IMR-90 (cell line): ENCODE results near the gene NDUFAF7. TPM values are rescaled to one million over a fixed set of nuclear protein-coding genes. Genes with fewer than 3 reads are reported as not detected.

Experiments used
- ATAC-seq: fragments of 200-7000 bp; cut with Tn5 transposase; 2 replicates; pipeline ENCODE4 v1.9.1; 2020; ENCODE audit warnings: low read depth, mild to moderate bottlenecking, moderate library complexity
- BruUV-seq: library from RNA; stranded (reverse); fragments of 400-500 nt; replicated peaks from 2 replicates; lab custom pipeline; 2021; lab: Mats Ljungman, UMichigan
- CTCF ChIA-PET: fragments of 300-600 bp; formaldehyde crosslinking; extraction: SDS; loops from one replicate; lab custom pipeline; 2021; ENCODE audit warnings: antibody characterized with exemption; lab: Yijun Ruan, JAX
- POLR2A ChIA-PET: fragments of 300-600 bp; sonication (Branson Sonifier 250); formaldehyde crosslinking; loops from one replicate; lab custom pipeline; 2022; ENCODE audit warnings: antibody characterized with exemption; ENCODE audit not compliant: unreplicated experiment; lab: Charles Lee
- DNase-seq: peaks from one replicate; pipeline ENCODE4 v3.0.0; 2013
- H2AFZ ChIP-seq: replicated peaks from 2 replicates; pipeline ENCODE3; 2013; ENCODE audit warnings: low read length, mild to moderate bottlenecking; ENCODE audit not compliant: poor library complexity
- H2AK5ac ChIP-seq: 2 replicates; pipeline ENCODE4 v1.6.1; 2013; ENCODE audit warnings: low read depth, low read length, inconsistent platforms
- H2AK9ac ChIP-seq: replicated peaks from 2 replicates; pipeline ENCODE3; 2013; ENCODE audit warnings: mild to moderate bottlenecking, low read depth, low read length, moderate library complexity; ENCODE audit not compliant: poor library complexity
- H2BK120ac ChIP-seq: 2 replicates; pipeline ENCODE4 v1.6.1; 2013; ENCODE audit warnings: low read depth, low read length, inconsistent platforms
- H2BK15ac ChIP-seq: 3 replicates; pipeline ENCODE4 v1.6.1; 2013; ENCODE audit warnings: low read depth, low read length, inconsistent platforms
- H2BK20ac ChIP-seq: 2 replicates; pipeline ENCODE4 v1.6.1; 2013; ENCODE audit warnings: low read depth, mild to moderate bottlenecking, inconsistent platforms, low read length, moderate library complexity
- H2BK5ac ChIP-seq: 2 replicates; pipeline ENCODE4 v1.6.1; 2013; ENCODE audit warnings: mild to moderate bottlenecking, low read depth, low read length, inconsistent platforms; ENCODE audit not compliant: poor library complexity, severe bottlenecking
- H3K14ac ChIP-seq: replicated peaks from 2 replicates; pipeline ENCODE4 v1.6.1; 2013; ENCODE audit warnings: low read depth, low read length, inconsistent platforms
- H3K18ac ChIP-seq: 2 replicates; pipeline ENCODE4 v1.6.1; 2013; ENCODE audit warnings: low read depth, low read length, control low read depth
- H3K23ac ChIP-seq: 2 replicates; pipeline ENCODE4 v1.6.1; 2013; ENCODE audit warnings: low read depth, low read length, inconsistent platforms
- H3K27ac ChIP-seq: 2 replicates; pipeline ENCODE4 v1.5.1; 2013; ENCODE audit warnings: mild to moderate bottlenecking, control low read depth, low read length; ENCODE audit not compliant: insufficient read depth
- H3K27me3 ChIP-seq: 2 replicates; pipeline ENCODE4 v1.6.1; 2013; ENCODE audit warnings: low read length; ENCODE audit not compliant: control insufficient read depth, insufficient read depth
- H3K36me3 ChIP-seq: 2 replicates; pipeline ENCODE4 v1.6.1; 2013; ENCODE audit warnings: low read length, mixed read lengths; ENCODE audit not compliant: control insufficient read depth, insufficient read depth
- H3K4ac ChIP-seq: 2 replicates; pipeline ENCODE4 v1.6.1; 2013; ENCODE audit warnings: low read depth, low read length, inconsistent platforms
- H3K4me1 ChIP-seq: 2 replicates; pipeline ENCODE4 v1.6.1; 2013; ENCODE audit warnings: low read length, mixed read lengths; ENCODE audit not compliant: control insufficient read depth, insufficient read depth
- H3K4me2 ChIP-seq: 2 replicates; pipeline ENCODE4 v1.6.1; 2013; ENCODE audit warnings: low read depth, mild to moderate bottlenecking, control low read depth, low read length, moderate library complexity
- H3K4me3 ChIP-seq: 2 replicates; pipeline ENCODE4 v1.5.1; 2013; ENCODE audit warnings: low read depth, mild to moderate bottlenecking, control low read depth, low read length, moderate library complexity; ENCODE audit not compliant: insufficient read depth
- H3K56ac ChIP-seq: 2 replicates; pipeline ENCODE4 v1.6.1; 2013; ENCODE audit warnings: low read length, inconsistent platforms; ENCODE audit not compliant: insufficient read depth; ENCODE audit errors: extremely low read depth
- H3K79me1 ChIP-seq, 2 experiments: 2 replicates each; pipeline ENCODE4 v1.6.1; 2013; ENCODE audit warnings: low read length in 2 of 2, inconsistent platforms in 1 of 2, low read depth in 1 of 2
- H3K9ac ChIP-seq: 2 replicates; pipeline ENCODE4 v1.6.1; 2013; ENCODE audit warnings: low read depth, low read length, control low read depth
- H3K9me1 ChIP-seq: 2 replicates; pipeline ENCODE4 v1.6.1; 2013; ENCODE audit warnings: low read length, inconsistent platforms; ENCODE audit not compliant: insufficient read depth
- H3K9me3 ChIP-seq: 2 replicates; pipeline ENCODE4 v1.6.1; 2013; ENCODE audit warnings: low read length; ENCODE audit not compliant: control insufficient read depth, insufficient read depth
- H4K20me1 ChIP-seq: 2 replicates; pipeline ENCODE4 v1.6.1; 2013; ENCODE audit warnings: low read length, inconsistent platforms; ENCODE audit not compliant: insufficient read depth
- H4K5ac ChIP-seq: 2 replicates; pipeline ENCODE4 v1.6.1; 2013; ENCODE audit warnings: mild to moderate bottlenecking, low read depth, low read length, control low read depth
- H4K8ac ChIP-seq, 2 experiments: 2 replicates each; pipeline ENCODE4 v1.6.1; 2013; ENCODE audit warnings: low read depth in 2 of 2, low read length in 2 of 2, control low read depth in 1 of 2, inconsistent platforms in 1 of 2
- H4K91ac ChIP-seq: 2 replicates; pipeline ENCODE4 v1.6.1; 2013; ENCODE audit warnings: low read depth, low read length, inconsistent platforms; ENCODE audit not compliant: insufficient read depth
- CHD1 ChIP-seq: IDR thresholded peaks from 2 replicates; pipeline ENCODE4 v1.6.1; 2012; ENCODE audit warnings: low read depth, low read length, improper control_type of control experiment
- FOS ChIP-seq: fragments of 150-350 bp; IDR thresholded peaks from 2 replicates; pipeline ENCODE4 v1.6.1; 2016; ENCODE audit warnings: low read depth, low read length
- MAFK ChIP-seq: IDR thresholded peaks from 2 replicates; pipeline ENCODE4 v1.6.1; 2012; ENCODE audit warnings: low read depth, low read length, improper control_type of control experiment
- MAZ ChIP-seq: IDR thresholded peaks from 2 replicates; pipeline ENCODE4 v1.6.1; 2012; ENCODE audit warnings: low read depth, mild to moderate bottlenecking, low read length, improper control_type of control experiment, moderate library complexity, borderline replicate concordance
- NFE2L2 ChIP-seq: fragments of 150-350 bp; IDR thresholded peaks from 2 replicates; pipeline ENCODE4 v1.6.1; 2016; ENCODE audit warnings: low read depth, mild to moderate bottlenecking, low read length
- RAD21 ChIP-seq: IDR thresholded peaks from 2 replicates; pipeline ENCODE4 v1.6.1; 2012; ENCODE audit warnings: low read length, improper control_type of control experiment
- RFX5 ChIP-seq: IDR thresholded peaks from 2 replicates; pipeline ENCODE4 v1.8.0; 2012; ENCODE audit warnings: low read depth, mild to moderate bottlenecking, low read length, moderate library complexity
- SMC3 ChIP-seq: fragments of 150-350 bp; IDR thresholded peaks from 2 replicates; pipeline ENCODE4 v1.6.1; 2016; ENCODE audit warnings: low read depth, mild to moderate bottlenecking, antibody characterized with exemption, low read length, moderate library complexity
- WGBS, 2 experiments: methylation state at CpG; one replicate each; pipeline versions ENCODE4 v1.1.5 to v1.1.7; 2013; ENCODE audit warnings: missing lambda C conversion rate in 2 of 2; ENCODE audit not compliant: insufficient read length in 1 of 2; ENCODE audit errors: extremely low coverage in 2 of 2; 5-methylcytosine and 5-hydroxymethylcytosine counted together
- dilution Hi-C: fragments of 300-500 bp; cut with HindIII; formaldehyde crosslinking; loops from one replicate; pipeline ENCODE4 v1.14.3; 2018; ENCODE audit warnings: low sequenced_read_pairs; ENCODE audit not compliant: unreplicated experiment
- in situ Hi-C: fragments of 300-500 bp; cut with MboI; formaldehyde crosslinking; loops from 3 replicates; pipeline ENCODE4 v1.14.3; 2019; ENCODE audit warnings: low sequenced_read_pairs, inconsistent platforms, mixed read lengths
- intact Hi-C: fragments of 100-400 bp; cut with micrococcal nuclease; formaldehyde crosslinking; loops from 2 replicates; pipeline ENCODE4 v1.10.0; 2022
- polyA plus RNA-seq, 3 experiments: library from polyadenylated mRNA; depleted of rRNA; stranded (reverse); fragments of >200 nt; gene quantifications; 2 replicates each; pipeline ENCODE4 v1.2.3, GENCODE V29; 2012; ENCODE audit warnings: low replicate concordance in 1 of 3
- total RNA-seq: library from RNA; depleted of rRNA; stranded (reverse); fragments of >200 nt; gene quantifications from 2 replicates; pipeline ENCODE4 v1.2.3, GENCODE V29; 2012
- TF ChIP-seq, protein P1 (sequence below): fragments of 150-350 bp; IDR thresholded peaks from 2 replicates; pipeline ENCODE4 v1.6.1; 2016; ENCODE audit warnings: low read depth, mild to moderate bottlenecking, low read length, moderate library complexity, borderline replicate concordance

The NDUFAF7 gene
- total and polyA plus RNA-seq, 2 of the 4 experiments (the other 2 are of a cell fraction) = 9.9 to 17.4 TPM

DNA sequence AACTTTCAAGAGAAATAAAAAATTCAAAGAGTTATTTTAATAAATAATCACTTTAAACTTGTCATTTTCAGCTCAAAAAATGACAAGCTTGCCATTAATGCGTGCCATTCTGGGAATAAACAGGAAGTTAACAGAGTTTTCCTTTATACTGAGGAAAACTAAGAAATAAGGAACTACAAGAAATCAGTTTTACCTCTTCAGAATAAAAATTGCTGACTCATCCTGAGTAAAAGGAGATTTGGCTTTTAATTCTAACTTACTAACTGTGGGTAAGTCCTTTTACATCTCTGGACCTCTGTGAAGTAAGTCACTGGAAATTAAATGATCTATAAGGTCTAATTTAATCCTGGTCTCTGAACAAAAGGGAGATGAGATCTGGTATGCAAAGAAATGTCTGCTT lies 16.2 kb upstream of the NDUFAF7 start:
- Histone ChIP-seq H3K4ac (no peak overlapping the region), H2BK15ac (no peak overlapping the region), H2BK120ac (no peak overlapping the region), H3K9me1 (no peaks in the 10 kb centered on the region), H4K5ac (no peak overlapping the region), H2AK5ac (no peak overlapping the region), H3K36me3 (peaks cover 38% of the 10 kb centered on the region), H3K4me3 (no peak overlapping the region), H3K18ac (no peak overlapping the region; the same call in 1 of the 2 replicates), H3K14ac (no peak overlapping the region), H3K27me3 (no peaks in the 10 kb centered on the region), H3K27ac (peak overlapping the region; percentile 80; the same call in 1 of the 2 replicates), H3K4me2 (no peak overlapping the region), H3K79me1 (peaks cover 3 to 4% of the 10 kb centered on the region in 2 experiments; a peak in 2 of 4 replicates), H2BK20ac (no peak overlapping the region), H2BK5ac (peak overlapping the region; percentile 38), H2AFZ (no peak overlapping the region), H3K4me1 (no peaks in the 10 kb centered on the region), H3K9ac (no peak overlapping the region), H2AK9ac (no peak overlapping the region), H3K9me3 (no peaks in the 10 kb centered on the region), H4K20me1 (no peaks in the 10 kb centered on the region), H4K91ac (no peak overlapping the region), H3K56ac (no peak overlapping the region), H4K8ac (peak overlapping the region in 1 of 2 experiments; percentile 52; a peak in 1 of 4 replicates), H3K23ac (no peak overlapping the region)
- intact Hi-C loops = no loop called here
- no peak for DNase-seq
- dilution Hi-C loops = no loop called here
- ATAC-seq = no peak
- in situ Hi-C loops = no loop called here
- BruUV-seq = no TSS peak
- ChIA-PET POLR2A (no interaction called here), CTCF (interaction anchor here (0.9 kb wide), 1 partner anchor 12 kb away, joined by 4 read pairs; no protein-coding TSS in a partner anchor)
- TF ChIP-seq, protein P1, sequence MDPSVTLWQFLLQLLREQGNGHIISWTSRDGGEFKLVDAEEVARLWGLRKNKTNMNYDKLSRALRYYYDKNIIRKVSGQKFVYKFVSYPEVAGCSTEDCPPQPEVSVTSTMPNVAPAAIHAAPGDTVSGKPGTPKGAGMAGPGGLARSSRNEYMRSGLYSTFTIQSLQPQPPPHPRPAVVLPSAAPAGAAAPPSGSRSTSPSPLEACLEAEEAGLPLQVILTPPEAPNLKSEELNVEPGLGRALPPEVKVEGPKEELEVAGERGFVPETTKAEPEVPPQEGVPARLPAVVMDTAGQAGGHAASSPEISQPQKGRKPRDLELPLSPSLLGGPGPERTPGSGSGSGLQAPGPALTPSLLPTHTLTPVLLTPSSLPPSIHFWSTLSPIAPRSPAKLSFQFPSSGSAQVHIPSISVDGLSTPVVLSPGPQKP = no peak
- TF ChIP-seq SMC3 (no peak), MAZ (no peak), MAFK (peak; percentile 94), RAD21 (no peak), FOS (no peak), NFE2L2 (peak; percentile 97), CHD1 (no peak), RFX5 (no peak)
- no CpG with 5 or more reads among the region's 1 CpG for WGBS, 2 experiments
